ENCODE data around the gene MAMLD1. TPM values are rescaled to one million over a fixed set of nuclear protein-coding genes. Genes with fewer than 3 reads are reported as not detected.

MAMLD1 gene
- total RNA-seq, 1 donor from 2014 or later, result 4.4 TPM

- H3K4me3 Mint-ChIP-seq (ENCODE audit: low read depth), result no peak overlapping the region
- peaks cover 22% of the 10 kb centered on the region for H3K27me3 Mint-ChIP-seq
These were observed 183.6 kb downstream of the MAMLD1 start for GRCh38 chrX:150546711-150547153.

GRCh38 chrX:150547375-150548115 is 184.4 kb downstream of the MAMLD1 start:
- no peaks in the 10 kb centered on the region for H3K4me1 Mint-ChIP-seq (ENCODE audit: low read depth)
- H3K4me3 Mint-ChIP-seq (ENCODE audit: low read depth), result peak overlapping the region; percentile 47
- H3K27me3 Mint-ChIP-seq, result peaks cover 22% of the 10 kb centered on the region
- H3K9me3 Mint-ChIP-seq (ENCODE audit: low read depth), result no peaks in the 10 kb centered on the region
- TF ChIP-seq CTCF (IDR thresholded peaks at IDR 0.05; ENCODE audit: unreplicated experiment), result no peak
- DNase-seq (ENCODE audit: low spot score, unreplicated experiment), result peak; percentile 38
- peak overlapping the region; percentile 4 for H3K27ac Mint-ChIP-seq
- H3K36me3 Mint-ChIP-seq (ENCODE audit: insufficient read depth), result no peaks in the 10 kb centered on the region

More at GRCh38 chrX:150546711-150547153, 183.6 kb downstream of the MAMLD1 start:
- Mint-ChIP-seq H3K4me1 (ENCODE audit: low read depth) (no peaks in the 10 kb centered on the region), H3K36me3 (ENCODE audit: insufficient read depth) (no peaks in the 10 kb centered on the region), H3K9me3 (ENCODE audit: low read depth) (no peaks in the 10 kb centered on the region), H3K27ac (no peak overlapping the region)
- no peak for TF ChIP-seq CTCF (IDR thresholded peaks at IDR 0.05; ENCODE audit: unreplicated experiment)
- no peak for DNase-seq (ENCODE audit: low spot score, unreplicated experiment)

- no peak overlapping the region for H3K27ac Mint-ChIP-seq
These were observed 185.1 kb downstream of the MAMLD1 start for GRCh38 chrX:150548251-150548650.

DNA sequence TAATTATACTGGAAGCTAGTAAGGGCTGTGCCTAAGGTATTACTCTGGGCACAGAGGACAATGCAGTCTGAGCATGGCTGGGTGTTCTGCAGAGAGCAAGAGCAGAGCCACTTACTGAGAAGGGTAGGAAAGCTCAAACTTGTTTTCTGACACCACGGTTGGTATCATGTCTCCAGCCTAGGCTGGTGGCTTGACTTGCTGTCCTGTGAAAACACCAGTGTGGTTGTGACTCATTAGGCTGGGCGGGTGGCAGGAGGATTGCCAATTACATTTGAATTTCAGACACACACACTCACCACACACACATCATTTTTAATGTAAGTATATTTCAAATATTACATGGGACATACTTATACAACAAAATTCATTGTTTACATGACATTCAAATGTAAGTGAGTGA is 185.6 kb downstream of the MAMLD1 start:
- no peak for TF ChIP-seq CTCF (IDR thresholded peaks at IDR 0.05; ENCODE audit: unreplicated experiment)
- DNase-seq (ENCODE audit: low spot score, unreplicated experiment), result no peak
- Mint-ChIP-seq H3K27ac (no peak overlapping the region), H3K36me3 (ENCODE audit: insufficient read depth) (no peaks in the 10 kb centered on the region), H3K27me3 (peaks cover 26% of the 10 kb centered on the region), H3K4me1 (ENCODE audit: low read depth) (no peaks in the 10 kb centered on the region), H3K9me3 (ENCODE audit: low read depth) (no peaks in the 10 kb centered on the region), H3K4me3 (ENCODE audit: low read depth) (no peak overlapping the region)

More at GRCh38 chrX:150548251-150548650, 185.1 kb downstream of the MAMLD1 start:
- Mint-ChIP-seq H3K36me3 (ENCODE audit: insufficient read depth) (no peaks in the 10 kb centered on the region), H3K27me3 (peaks cover 22% of the 10 kb centered on the region), H3K4me3 (ENCODE audit: low read depth) (peak overlapping the region; percentile 47), H3K9me3 (ENCODE audit: low read depth) (no peaks in the 10 kb centered on the region), H3K4me1 (ENCODE audit: low read depth) (no peaks in the 10 kb centered on the region)
- TF ChIP-seq CTCF (IDR thresholded peaks at IDR 0.05; ENCODE audit: unreplicated experiment), result no peak
- no peak for DNase-seq (ENCODE audit: low spot score, unreplicated experiment)

DNA sequence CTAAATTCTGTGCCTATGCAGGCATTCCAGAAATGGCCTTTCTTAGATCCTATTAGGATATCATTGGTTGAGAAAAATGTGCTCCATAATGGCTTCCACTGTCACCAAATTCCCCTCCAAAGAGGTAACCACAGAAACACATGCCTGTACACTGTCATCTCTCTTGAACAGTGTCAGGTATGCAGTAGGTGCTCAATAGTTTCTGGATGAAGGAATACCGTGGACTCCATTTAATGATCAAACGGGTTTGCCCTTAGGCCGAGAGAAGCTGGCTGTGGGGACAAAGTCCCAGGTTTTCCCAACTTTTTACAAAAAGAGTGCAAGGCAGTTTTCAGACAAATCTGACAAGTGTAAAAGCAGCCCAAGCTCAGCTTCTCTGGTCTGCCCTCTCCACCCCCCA is 188.8 kb downstream of the MAMLD1 start:
- no peaks in the 10 kb centered on the region for H3K36me3 Mint-ChIP-seq (ENCODE audit: insufficient read depth)

More for the DNA sequence above, 188.8 kb downstream of the MAMLD1 start:
- Mint-ChIP-seq H3K4me3 (ENCODE audit: low read depth) (no peak overlapping the region), H3K4me1 (ENCODE audit: low read depth) (no peaks in the 10 kb centered on the region), H3K9me3 (ENCODE audit: low read depth) (peaks cover 8% of the 10 kb centered on the region), H3K27me3 (peaks cover 18% of the 10 kb centered on the region), H3K27ac (no peak overlapping the region)
- no peak for TF ChIP-seq CTCF (IDR thresholded peaks at IDR 0.05; ENCODE audit: unreplicated experiment)
- no peak for DNase-seq (ENCODE audit: low spot score, unreplicated experiment)

All from progenitor cell of endocrine pancreas (in vitro differentiated cells).